Measurements from ENCODE around the gene C1orf21.

C1orf21 gene

GRCh38 chr1:184567009-184567408 is 180.2 kb downstream of the C1orf21 start:
- no peak for DNase-seq

DNA sequence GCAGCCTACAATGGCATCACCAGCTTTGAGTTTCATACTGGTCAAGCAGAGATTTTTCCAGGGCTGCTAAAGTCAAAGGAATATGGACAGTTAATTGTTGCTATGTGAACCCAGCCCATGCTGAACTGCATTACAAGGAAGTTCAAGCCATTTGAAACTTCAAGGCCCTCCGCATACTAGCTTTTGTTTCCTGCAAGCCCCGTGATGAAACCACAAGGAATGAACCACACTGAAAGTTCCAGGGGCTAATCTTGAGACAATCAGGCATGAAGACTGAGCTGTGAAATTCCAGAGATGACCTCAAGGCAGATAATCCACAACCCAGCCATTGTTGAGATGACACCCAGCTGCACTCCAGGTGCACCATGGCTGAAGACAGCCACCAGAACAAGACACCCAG is 180.8 kb downstream of the C1orf21 start:
- DNase-seq = no peak

DNA sequence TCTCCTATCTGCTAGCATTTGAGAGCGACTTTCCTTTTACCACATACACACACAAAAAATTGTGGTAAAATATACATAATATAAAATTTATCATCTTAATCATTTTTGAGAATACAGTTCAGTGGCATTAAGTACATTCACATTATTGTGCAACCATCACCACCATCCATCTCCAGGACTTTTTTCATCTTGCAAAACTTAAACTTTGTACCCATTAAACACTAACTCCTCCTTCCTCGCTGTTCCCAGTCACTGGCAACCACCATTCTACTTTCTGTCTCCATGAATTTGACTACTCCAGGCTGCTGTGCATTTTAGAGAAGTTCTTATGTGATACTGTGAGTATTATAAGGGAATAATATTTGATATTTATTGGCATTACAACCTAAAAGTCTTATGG is 181.3 kb downstream of the C1orf21 start:
- DNase-seq = no peak

DNA sequence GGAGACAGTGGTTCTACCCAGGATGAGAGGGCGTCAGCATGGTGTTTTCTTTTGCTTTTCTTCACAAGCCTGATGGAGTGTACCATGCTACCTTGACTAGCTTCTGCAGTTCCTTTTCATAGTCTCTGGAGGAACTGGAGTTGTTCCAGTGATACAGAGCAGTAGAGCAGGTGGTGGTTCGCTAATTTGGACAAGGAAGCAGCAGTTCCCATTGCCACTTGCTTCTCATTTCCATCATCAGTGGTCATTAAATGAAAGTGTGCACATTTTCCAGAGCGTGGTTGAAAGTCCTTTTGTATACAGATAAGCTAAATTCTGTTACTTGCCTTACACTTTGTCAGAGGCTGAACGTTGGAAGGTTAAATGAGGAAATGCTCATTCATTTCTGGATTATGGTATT is 182.3 kb downstream of the C1orf21 start:
- DNase-seq = no peak

- DNase-seq = peak; percentile 29
These were observed 187.8 kb downstream of the C1orf21 start for GRCh38 chr1:184574588-184574987.

GRCh38 chr1:184576822-184577221 is 190.0 kb downstream of the C1orf21 start:
- DNase-seq = no peak

DNA sequence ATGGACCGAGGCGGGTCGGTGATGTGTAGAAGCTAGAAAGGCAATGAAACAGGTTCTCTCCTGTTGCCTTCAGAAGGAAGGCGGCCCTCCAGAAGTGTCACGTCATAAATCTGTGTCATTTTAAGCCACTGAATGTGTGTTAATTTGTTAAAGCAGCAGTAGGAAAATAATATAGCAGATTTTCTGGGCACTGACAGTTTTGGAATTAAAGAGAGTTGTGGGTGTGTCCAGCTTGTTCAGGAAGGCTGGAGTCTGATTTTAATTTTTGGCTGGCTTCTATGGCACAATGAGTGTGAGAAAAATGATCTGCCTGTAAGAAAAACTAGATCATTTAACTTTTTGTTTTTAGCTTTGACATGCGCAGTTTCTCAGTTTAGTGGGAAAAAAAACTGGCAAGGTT is 190.5 kb downstream of the C1orf21 start:
- no peak for DNase-seq

GRCh38 chr1:184582411-184582810 is 195.6 kb downstream of the C1orf21 start:
- no peak for DNase-seq

DNA sequence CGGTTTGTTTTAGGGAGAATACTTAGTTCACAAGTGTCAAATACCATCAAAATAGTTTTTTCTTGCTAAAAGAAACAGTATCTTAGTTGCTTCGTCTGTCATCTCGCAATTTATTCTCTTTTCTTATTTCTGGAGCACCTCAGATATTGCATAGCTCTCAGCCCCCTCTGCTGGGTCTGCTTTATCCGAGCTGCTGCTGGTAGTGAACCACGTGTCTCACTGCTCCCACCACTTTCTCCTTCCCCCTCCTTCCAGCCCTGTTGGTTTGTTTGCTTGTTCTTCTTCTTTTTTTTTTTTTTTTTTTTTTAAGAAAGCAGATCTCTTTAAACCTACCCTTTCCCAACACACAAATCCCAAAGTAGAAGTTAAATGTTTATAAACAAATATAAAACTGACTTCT is 197.0 kb downstream of the C1orf21 start:
- no peak for DNase-seq

DNA sequence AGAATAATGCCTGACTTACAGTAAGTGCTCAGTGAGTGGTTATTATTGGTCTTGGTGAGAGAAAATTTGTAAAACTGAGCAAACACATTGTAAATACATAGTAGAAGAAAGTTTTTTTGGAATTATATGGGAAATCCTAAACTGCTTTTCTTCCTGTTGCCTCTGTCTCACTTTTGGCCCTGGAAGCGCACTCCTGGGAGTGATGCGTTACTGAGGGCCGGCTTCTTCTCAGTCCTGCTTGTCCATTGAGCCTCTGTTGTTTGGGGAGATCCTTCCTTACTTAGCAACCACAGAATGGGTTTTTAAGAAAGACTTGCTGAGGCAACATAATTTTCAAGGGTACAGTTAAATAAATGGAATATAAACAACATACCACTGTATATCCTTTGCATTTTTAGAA is 201.9 kb downstream of the C1orf21 start:
- no peak for DNase-seq

DNA sequence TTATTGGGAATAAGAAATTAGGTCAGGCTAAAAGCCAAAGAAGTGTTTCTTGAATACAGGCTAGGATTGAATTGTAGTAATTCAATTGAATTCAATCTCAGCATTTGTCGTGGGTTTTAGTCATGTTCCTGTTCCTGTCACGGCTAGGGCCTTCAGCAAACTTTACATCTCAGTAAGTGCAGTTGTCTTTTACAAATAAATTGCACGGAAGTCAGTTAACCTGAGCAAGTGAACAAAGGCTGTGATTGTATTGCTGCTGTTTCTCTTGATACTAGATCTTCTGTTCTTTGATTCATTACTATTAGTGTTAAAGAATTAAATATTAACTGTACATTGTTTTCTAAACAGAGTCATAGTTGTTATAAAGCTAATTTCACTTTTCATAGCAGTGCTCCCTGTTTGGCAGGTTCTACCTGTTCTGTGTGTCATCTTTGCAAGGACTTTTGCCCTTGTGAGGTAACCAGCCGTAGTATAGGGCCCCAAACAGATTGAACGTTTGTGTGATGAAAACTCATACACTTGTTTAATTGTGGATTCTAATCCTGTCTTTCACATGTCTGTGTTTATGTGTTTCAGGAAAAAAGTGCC is 203.4 kb downstream of the C1orf21 start:
- DNase-seq = no peak

GRCh38 chr1:184593597-184593996 is 206.8 kb downstream of the C1orf21 start:
- DNase-seq = no peak

DNA sequence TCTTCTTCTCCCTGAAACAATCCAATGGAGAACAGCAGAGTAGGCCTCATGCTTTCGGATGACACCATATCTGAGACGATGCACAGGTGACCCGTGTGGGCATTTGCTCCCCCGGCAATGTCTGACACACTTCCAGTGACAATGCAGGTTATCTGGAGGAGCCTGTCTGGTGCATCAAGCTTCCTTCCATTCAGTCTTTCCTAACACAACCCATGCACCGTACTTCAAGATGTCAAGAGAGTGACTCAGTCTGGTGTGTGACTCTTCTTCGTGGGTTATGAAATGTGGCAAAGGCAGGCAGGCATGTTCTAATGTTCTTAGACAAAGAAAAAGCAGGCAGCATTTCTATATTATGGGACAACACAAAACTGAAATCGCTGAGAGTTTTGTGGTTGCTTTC is 208.8 kb downstream of the C1orf21 start:
- DNase-seq = no peak

DNA sequence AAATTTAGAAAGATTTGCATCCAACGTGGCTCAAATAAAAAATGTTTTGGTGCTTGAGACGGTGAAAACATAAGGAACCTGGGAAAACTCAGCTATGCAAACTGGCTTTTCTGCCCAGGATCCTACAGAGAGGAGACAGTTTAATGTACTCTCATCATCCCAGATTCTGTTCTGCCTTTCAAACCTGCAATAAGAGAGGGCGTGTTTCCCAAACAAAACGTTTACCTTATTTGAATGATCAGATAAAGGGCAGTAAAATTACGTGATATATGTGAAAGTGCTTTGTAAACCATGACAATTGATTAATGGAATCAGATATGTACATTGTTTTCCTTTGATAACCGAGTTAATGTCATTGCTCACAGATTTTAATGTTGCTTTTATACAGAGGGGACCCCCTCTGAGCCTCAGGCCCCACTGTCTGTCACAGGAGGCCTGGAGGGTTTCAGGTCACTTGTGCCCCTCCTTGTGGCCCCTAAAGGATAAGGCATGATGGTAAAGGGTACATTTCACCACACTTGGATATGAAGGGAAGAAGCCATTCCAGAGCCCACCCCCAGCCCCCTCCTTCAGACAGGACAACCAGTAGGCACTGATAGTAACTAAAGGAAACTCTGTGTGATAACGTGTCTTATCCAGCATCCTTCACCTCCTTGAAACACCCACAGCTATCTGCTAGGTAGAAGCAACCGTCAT is 210.3 kb downstream of the C1orf21 start:
- no peak for DNase-seq

DNA sequence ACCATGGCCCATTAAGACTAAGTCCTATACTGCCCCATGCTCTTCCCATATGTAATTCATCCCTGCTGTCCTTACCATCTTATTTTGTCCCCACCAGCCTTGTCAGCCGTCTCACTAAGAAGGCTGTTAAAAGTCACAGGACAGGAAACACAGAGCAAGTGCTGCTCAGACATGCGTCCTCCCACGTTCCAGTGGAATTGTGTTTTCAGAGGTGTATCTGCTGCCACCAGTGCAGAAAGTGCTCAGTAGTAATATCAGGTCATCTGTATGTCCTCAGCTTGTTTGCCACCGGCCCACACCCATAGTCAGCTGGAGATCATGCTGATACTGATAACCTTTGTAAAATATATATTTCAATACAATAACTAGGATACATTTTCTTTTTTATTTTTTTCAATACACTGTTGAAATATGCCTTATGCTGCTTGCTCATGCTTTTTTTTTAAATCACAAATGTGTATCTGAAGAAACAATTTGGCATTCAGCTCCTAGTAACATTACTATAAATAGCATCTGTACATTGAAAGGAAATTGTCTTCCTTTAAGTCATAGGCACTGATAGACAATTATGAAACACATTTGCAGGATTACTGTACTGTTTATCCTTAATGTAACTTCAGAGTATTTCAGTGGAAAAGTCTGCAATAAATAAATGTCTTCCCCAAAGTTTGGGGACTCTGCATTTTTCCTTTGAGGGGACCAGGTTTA is 211.0 kb downstream of the C1orf21 start:
- DNase-seq = no peak

- no peak for DNase-seq
These were observed 211.8 kb downstream of the C1orf21 start for GRCh38 chr1:184598403-184599193.

GRCh38 chr1:184604152-184604900 is 217.5 kb downstream of the C1orf21 start:
- DNase-seq = no peak

- DNase-seq = no peak
These were observed 219.1 kb downstream of the C1orf21 start for GRCh38 chr1:184605941-184606340.

DNA sequence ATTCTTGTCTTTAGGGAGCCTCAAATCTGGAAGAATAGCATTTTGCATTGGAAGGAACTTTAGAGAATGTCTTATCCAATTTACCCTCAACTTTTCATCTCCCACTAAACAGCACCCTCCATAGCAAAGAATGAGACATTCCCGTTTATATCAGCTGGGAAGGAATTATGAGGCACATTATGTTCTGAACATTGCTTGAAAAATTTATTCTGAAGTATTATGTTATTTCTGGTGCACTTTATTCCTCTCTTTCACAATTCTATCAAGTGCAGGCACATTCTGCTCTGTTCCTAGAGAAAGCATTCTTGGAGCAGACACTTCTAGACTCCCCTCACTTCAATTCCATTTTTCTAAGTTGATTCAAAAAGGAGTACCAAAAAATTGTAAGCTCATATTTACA is 220.0 kb downstream of the C1orf21 start:
- no peak for DNase-seq

DNA sequence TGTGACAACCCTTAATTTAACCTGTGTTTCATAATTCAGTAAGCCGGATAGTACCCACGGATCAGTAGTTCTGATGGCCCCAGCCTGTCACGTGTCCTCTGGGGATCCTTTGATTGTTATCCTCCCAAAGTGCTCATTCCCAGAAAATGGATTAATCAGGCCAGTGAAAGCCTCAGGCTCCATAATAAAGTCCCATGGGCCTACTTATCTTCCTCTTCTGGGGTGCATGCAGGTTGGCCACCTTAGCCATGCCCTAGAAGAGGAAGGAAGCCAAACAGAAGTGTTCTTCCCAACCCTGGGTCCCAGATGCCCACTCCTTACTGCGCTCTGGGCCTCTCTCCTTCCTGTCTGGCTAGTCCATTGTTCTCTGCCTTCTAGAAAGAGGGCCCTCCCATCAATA is 221.8 kb downstream of the C1orf21 start:
- DNase-seq = no peak

DNA sequence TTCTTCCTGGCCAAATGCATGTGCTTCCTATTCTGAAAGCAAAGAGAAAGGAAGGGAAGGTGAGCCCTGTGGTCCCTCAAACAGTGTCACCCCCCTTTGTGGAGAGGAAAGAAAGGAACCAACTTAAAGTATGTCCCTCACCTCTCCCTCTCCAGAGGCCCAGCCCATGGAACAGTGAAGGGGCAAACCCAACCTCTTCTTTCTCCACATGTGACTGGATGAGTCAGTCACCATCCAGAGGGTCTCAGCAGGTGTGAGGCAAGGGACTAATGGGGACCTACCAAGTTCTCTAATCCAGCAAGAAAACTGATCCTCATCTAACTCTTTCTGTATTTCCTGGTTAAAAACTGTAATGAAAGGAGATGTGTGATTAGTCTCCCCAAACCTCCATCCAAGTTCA is 222.2 kb downstream of the C1orf21 start:
- no peak for DNase-seq

DNA sequence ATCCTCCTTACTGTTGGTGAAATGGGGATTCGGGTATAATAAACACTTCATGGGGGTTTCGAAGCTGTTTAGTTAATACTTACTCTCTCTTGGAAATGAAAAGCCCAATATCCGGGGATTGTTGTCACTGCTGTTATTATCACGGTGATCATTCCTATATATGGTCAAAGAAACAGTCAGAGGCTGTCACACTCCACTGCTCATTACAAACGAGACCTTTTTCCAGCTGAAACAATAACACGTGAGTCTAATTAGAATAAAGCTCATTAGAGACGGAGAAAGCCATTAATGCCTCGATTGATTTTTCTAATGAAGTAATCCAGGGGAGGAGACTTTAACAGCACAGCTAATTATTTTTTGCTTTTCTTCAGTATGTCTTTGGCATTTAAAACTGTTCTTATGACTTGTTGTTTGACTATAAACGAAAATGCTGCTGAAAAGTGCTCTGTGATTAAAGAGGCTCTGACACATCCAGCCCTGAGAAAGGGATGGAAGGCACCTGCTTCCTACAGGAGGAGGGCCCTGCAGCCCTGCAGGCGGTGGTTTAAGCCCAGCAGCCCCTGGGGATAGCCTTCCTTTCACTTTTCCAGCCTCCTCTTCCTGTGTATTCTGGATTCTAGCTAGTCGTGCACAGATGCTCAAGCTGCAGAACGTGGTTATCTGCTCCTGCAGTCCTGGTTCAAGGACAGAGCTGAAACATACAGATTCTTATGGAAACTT is 224.2 kb downstream of the C1orf21 start:
- DNase-seq = no peak
